EH (cell line): ENCODE measurements around the gene CAPRIN2.
A peak's percentile ranks its signal among the peaks of the same experiment; 100 is the strongest.

Experiments
- DNase-seq: peaks from one replicate; pipeline ENCODE4 v3.0.0-alpha.2; 2015; ENCODE audit warnings: low read depth

CAPRIN2 gene

GRCh38 chr12:30754750-30755394 lies at the start of gene CAPRIN2:
TSS of gene CAPRIN2 (minus strand) at chr12:30754951. CDS start at chr12:30753520, 1,431 bp downstream.
- DNase-seq, result peak; percentile 96

- DNase-seq, result no peak
Measured at GRCh38 chr12:30797689-30798088, 42.9 kb upstream of the CAPRIN2 start.

GRCh38 chr12:30796891-30797371 lies 42.2 kb upstream of the CAPRIN2 start:
- DNase-seq, result peak; percentile 66

DNA sequence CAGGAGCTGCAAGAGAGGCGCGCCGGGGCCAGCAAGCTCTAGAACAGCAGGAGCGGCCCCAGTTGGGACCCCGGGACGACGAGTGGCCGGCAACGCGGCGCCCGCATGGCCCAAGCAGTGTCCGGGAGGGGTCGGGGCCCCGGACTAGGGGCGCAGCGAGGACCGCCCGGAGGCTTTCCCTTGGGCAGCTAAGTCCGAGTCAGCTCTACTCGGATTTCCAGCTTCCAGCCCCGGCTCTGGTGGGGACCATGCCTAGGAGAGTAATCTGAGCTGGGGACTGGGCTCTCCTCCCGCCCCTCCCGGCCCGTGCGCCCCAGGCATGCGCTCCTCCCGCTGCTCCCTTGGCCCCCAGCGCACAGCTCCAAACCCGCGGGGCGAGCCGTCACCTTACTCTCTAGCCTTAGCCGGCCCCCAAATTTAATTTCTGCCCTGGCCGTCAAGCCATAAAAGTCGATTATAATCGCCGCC lies 41.6 kb upstream of the CAPRIN2 start:
- DNase-seq, result peak; percentile 75

GRCh38 chr12:30795410-30796312 lies 40.9 kb upstream of the CAPRIN2 start:
- peak; percentile 89 for DNase-seq

GRCh38 chr12:30794591-30795409 lies 40.0 kb upstream of the CAPRIN2 start:
- peak; percentile 86 for DNase-seq

DNA sequence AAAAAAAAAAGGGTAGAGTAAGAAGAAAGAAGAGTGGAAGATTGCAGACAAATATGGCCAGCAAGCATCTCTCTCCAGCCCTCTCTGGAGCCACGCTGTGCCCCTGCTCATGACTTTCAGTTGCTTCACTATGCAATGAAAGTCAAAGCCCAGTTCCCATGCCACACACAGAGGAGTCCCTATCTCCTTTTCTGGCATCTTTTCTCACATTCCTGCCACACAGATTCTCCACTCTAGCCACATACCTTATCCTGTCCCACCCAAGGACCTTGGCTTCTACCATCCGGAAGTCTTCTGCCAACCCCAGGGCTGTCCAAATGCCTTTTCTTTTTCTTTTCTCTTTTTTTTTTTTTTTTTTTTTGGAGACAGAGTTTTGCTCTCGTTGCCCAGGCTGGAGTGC lies 39.3 kb upstream of the CAPRIN2 start:
- no peak for DNase-seq

- peak; percentile 69 for DNase-seq
Measured at GRCh38 chr12:30792648-30793499, 38.1 kb upstream of the CAPRIN2 start.

GRCh38 chr12:30792085-30792484 lies 37.3 kb upstream of the CAPRIN2 start:
- no peak for DNase-seq

DNA sequence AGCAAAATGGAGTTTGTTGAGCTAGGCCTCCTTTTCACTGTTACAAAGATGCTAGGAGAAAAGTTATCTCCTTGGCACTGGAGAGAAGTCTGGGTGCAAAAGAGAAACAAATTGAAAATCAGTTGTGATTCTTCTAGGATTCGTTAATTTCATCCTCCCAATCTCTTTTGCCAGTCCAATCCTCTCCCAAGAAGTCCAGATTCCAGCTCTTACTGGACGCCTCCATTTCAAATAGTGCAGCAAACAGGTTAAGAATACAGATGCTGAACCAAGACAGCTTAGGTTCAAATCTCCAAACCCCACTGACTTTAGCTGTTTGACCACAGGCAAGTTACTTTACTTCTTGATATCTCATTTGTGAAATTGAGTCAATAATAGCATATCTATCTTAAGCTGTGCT lies 34.0 kb upstream of the CAPRIN2 start:
- no peak for DNase-seq

DNA sequence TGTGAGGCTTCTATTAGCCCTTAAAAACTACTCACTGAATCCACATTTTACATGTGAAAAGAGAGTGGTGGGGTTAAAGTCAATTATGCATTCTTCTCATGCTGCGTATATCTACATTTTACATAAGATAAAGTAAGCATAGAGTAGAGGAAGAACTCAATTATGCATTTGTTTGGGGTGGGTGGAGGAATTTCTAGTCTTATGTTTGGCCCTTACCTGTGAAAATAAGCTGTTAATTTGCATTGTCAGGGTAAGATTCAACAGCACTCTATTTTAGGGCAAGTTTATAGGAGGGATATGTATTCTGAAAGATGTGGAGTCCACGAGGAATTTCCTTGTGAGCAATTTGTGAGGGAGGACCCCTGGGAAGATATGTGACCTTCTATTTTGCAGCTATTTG lies 30.9 kb upstream of the CAPRIN2 start:
- DNase-seq, result no peak

DNA sequence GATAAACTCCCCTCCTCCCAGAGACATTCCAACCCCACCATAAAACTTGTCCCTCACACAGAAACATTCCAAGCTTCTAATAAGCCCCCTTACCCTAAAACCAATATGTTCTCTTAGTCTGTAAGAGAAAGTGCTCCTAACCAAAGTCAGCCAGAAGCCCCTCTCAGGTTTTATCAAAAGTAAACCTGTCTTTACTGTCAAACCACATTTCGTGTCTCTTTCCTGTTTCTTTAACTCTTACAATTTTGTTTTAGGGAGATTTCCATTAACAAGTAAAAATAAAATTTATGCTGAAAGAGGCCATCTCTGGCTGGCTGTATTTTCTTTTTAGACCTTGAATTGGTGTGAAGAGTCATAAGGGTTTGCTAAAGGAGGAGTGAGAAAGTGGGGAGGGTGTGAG lies 29.8 kb upstream of the CAPRIN2 start:
- no peak for DNase-seq

DNA sequence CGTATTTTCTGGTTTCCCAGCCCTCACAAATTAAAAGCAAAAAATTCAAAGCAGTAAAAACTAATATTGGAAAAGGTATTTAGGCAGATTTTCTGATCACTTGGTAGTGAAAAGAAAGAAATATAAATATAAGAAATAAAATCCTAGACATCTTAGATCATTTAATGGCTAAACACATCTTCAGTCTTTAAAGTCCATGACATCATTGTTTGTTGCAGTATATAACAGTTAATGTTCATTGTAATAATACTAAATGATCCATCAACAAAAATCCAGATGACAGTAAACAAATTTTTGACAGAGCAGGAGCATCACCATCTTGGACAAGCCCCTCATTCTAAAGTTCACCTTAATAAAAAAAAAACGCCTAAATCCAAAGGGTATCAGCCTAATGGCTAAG lies 29.2 kb upstream of the CAPRIN2 start:
- DNase-seq, result no peak

GRCh38 chr12:30782316-30783173 lies 27.8 kb upstream of the CAPRIN2 start:
- no peak for DNase-seq

DNA sequence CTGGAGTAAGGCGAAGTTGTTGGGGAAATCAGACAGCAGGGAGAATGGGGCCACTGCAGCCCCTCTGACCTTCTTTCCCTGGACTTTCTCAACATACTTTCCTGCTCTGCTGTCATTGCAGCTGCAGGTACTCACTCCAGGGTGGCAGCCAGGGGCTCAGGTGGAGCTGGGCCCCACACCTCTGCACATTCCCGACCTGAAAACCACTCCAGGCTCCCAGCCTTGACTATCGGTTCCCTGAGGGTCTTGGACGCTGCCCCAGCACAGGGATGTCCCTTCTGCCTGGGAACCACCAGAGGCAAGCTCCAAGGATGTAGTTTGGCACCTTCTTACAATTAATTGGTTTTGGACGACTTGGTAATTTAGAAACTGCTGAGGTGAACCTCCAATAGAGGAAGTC lies 24.8 kb upstream of the CAPRIN2 start:
- DNase-seq, result no peak

GRCh38 chr12:30779178-30779577 lies 24.4 kb upstream of the CAPRIN2 start:
- no peak for DNase-seq

DNA sequence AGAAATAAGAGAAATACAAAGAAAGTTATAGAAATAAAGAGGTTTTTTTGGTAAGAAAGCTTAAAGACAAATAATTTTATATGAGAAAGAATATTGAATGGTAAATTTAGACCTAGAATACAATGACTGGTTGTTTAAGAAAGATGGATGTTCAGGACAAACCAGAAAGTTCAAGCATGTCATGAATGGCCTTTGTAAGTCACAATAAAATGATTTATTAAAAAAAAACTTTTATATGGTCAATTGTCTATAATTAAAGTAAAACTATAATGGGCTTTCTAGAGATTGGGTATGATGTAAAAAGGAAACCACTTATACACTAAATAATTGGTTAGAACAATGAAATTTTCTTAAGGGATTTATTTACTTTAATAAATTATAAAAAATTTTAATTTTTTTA lies 19.8 kb upstream of the CAPRIN2 start:
- no peak for DNase-seq

GRCh38 chr12:30769802-30770201 lies 15.1 kb upstream of the CAPRIN2 start:
- DNase-seq, result no peak

- no peak for DNase-seq
Measured at GRCh38 chr12:30764251-30764650, 9.5 kb upstream of the CAPRIN2 start.

- DNase-seq, result no peak
Measured at GRCh38 chr12:30763053-30763452, 8.3 kb upstream of the CAPRIN2 start.
